Superior temporal gyrus (tissue), 1 donor: ENCODE results near the gene THAP11.
"Not testable (repeated sequence)": the region's sequence is repeated elsewhere in the genome, so short reads cannot be mapped to it uniquely, and the experiment has no call there.

ENCODE experiments used
- DNase-seq: peaks from one replicate; pipeline ENCODE4 v3.0.0-alpha.2; 2016; ENCODE audit errors: extremely low spot score

The THAP11 gene

DNA sequence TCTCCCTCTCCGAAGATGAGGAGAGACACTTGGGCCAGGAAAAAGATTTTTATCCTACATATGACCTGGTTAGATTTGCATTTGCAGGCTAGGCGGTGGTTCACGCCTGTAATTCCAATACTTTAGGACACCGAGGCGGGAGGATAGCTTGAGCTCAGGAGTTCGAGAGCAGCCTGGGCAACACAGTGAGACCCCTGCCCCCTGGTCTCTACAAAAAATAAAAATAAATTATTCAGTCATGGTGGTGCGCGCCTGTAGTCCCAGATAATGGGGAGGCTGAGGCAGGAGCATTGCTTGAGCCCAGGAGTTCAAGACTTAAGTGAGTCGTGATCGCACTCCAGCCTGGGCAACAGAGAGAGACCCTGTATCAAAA, 7.9 kb upstream of the THAP11 start:
- no peak for DNase-seq

DNA sequence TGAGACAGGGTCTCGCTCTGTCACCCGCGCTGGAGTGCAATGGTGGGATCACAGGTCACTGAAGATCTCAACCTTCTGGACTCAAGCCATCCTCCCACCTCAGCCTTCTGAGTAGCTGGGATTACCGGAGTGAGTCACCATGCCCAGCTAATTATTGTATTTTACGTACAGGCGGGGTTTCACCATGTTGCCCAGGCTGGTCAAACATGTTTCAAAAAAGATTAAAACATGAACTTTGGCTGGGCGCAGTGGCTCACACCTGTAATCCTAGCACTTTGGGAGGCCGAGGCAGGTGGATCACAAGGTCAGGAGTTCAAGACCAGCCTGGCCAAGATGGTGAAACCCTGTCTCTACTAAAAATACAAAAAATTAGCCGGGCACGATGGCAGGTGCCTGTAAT, 4.9 kb upstream of the THAP11 start:
- DNase-seq = not testable (repeated sequence)

- DNase-seq = no peak
These were observed 4.3 kb upstream of the THAP11 start for GRCh38 chr16:67837811-67838210.

- DNase-seq = no peak
These were observed 813 bp upstream of the THAP11 start for GRCh38 chr16:67841198-67841815.

DNA sequence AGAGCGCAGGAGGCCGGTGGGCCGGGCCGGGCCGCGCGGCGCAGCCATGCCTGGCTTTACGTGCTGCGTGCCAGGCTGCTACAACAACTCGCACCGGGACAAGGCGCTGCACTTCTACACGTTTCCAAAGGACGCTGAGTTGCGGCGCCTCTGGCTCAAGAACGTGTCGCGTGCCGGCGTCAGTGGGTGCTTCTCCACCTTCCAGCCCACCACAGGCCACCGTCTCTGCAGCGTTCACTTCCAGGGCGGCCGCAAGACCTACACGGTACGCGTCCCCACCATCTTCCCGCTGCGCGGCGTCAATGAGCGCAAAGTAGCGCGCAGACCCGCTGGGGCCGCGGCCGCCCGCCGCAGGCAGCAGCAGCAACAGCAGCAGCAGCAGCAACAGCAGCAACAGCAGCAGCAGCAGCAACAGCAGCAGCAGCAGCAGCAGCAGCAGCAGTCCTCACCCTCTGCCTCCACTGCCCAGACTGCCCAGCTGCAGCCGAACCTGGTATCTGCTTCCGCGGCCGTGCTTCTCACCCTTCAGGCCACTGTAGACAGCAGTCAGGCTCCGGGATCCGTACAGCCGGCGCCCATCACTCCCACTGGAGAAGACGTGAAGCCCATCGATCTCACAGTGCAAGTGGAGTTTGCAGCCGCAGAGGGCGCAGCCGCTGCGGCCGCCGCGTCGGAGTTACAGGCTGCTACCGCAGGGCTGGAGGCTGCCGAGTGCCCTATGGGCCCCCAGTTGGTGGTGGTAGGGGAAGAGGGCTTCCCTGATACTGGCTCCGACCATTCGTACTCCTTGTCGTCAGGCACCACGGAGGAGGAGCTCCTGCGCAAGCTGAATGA, 606 bp downstream of the THAP11 start:
- peak; percentile 60 for DNase-seq

- no peak for DNase-seq
These were observed 1.2 kb downstream of the THAP11 start for GRCh38 chr16:67843343-67843765.

DNA sequence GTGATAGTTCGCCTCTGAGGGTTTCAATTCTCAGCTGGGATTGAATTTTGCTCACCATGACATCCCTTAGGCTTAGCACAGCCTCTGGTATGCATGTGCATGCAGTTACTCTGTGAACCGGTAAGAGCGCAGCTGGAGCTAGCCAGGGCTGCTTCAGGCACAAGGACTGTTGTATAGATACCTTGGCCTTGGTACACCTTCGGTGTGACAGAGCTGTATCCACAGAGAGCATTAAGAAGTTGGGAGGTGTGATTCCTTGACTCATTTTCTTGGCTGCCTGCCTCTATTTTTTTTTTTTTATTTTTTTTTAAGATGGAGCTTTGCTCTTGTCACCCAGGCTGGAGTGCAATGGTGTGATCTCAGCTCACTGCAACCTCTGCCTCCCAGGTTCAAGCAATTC, 2.4 kb downstream of the THAP11 start:
- DNase-seq = no peak

- DNase-seq = no peak
These were observed 3.4 kb downstream of the THAP11 start for GRCh38 chr16:67845291-67846062.

- no peak for DNase-seq
These were observed 3.9 kb downstream of the THAP11 start for GRCh38 chr16:67846063-67846319.

GRCh38 chr16:67846320-67847063, 4.4 kb downstream of the THAP11 start, which contains the start of gene NUTF2:
NUTF2 (plus strand) TSS chr16:67846933; CDS start chr16:67865131, 18,198 bp downstream.
- DNase-seq = peak; percentile 96

DNA sequence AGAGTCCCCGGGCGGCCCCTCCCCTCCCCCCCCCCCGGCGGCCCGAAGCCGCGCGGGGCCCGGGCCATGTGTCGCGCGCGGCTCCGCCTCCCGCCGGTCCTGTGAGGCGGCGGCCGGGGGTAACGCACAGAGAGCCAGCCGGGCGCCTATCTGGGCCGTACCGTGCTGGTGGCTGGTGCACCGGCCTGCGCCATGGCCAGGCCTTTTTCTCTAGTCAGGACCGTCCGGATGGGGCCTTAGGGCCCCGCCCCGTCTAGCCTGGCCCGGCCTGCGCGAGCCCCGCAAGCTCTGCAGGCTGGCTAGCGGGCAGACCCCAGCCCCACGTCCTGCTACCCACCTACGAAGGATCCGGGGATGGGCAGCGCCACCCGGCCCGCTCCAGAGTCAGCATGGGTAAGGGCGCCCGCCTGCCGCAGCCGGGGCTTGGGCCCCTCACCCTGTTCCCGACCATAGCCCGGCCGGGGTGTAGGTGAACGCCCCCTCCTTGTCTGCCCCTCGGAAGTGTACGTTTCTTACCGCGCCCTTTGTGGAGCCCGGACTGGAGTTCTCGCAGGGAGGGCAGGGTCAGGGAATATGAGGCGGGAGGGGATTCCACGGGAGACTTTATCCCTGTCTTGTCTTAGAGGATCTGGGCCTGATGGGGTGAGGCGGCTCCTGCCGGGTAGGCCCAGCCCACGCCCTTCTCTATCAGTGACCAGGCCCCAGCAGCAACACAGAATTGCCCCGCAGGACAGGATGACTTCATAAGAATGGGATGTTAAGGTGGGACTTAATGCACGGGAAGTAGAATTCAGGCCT, 5.1 kb downstream of the THAP11 start, which contains the start of gene CENPT:
Gene CENPT (minus strand): TSS at position 630 of the 798 bp plus-strand sequence. CDS start 13,834 bp downstream, outside the sequence.
- DNase-seq = no peak

- DNase-seq = no peak
These were observed 6.0 kb downstream of the THAP11 start for GRCh38 chr16:67848118-67848517.

GRCh38 chr16:67853670-67854069, 11.6 kb downstream of the THAP11 start:
- no peak for DNase-seq

DNA sequence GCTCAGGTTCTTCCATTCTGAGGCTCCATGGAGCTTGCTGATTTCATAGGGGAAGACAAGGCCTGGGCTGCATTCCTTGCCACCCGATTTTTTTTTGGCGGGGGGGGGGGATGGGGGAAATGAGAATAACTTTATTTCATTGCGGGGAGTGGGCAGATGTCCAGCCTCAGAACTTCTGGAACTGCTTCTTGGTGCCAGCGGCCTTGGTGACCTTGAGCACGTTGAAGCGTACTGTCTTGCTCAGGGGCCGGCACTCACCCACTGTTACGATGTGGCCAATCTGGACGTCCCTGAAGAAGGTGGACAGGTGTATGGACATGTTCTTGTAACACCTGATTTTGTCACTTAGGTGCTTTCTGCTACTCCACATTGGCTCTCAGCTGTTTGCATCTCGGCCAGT, 13.7 kb downstream of the THAP11 start:
- no peak for DNase-seq

- no peak for DNase-seq
These were observed 14.9 kb downstream of the THAP11 start for GRCh38 chr16:67856927-67857546.

GRCh38 chr16:67857547-67858233, 15.6 kb downstream of the THAP11 start:
- DNase-seq = no peak

- no peak for DNase-seq
These were observed 16.4 kb downstream of the THAP11 start for GRCh38 chr16:67858500-67858899.

- no peak for DNase-seq
These were observed 18.7 kb downstream of the THAP11 start for GRCh38 chr16:67860589-67861398.

DNA sequence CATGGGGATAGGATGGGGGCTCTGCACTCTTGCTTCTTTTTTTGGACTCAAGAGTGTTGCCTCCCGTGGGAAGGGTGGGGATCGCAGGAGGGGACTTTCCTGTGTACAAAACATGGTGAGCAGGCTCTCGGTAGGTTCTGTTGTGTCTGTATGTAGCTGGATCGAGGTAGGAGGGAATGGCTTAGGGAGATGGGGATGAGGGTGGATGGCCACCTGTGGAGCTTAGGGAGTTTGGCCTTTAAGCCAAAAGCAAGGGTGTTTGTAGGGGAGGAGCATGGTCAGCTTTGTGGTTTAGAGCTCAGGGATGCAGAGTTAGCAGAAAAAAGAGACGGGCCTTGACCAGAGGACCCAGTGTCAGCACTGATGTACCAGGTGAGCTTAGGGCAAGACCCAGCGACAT, 19.8 kb downstream of the THAP11 start:
- no peak for DNase-seq
